K562 (cell line): ENCODE results near the gene TCF25. TPM values are rescaled to one million over a fixed set of nuclear protein-coding genes. Genes with fewer than 3 reads are reported as not detected.

Source experiments
- CTBP1 ChIP-seq: fragments of 450-650 bp; IDR thresholded peaks from 2 replicates; pipeline ENCODE4 v1.6.1; 2016; ENCODE audit warnings: borderline replicate concordance
- KLF6 ChIP-seq: fragments of 250-450 bp; sonication (Bioruptor Pico); IDR thresholded peaks from 2 replicates; pipeline ENCODE4 v1.4.0; 2020; ENCODE audit warnings: mild to moderate bottlenecking, moderate library complexity, borderline replicate concordance
- RAD21 ChIP-seq, 2 experiments: fragments of 250-450 bp in 1 of 2; fragments of 450-650 bp in 1 of 2; sonication (Bioruptor Pico) in 1 of 2; formaldehyde crosslinking in 1 of 2; IDR thresholded peaks in 1 of 2; conservative IDR thresholded peaks in 1 of 2; 2 replicates each; pipeline versions ENCODE4 v1.4.0 to v1.8.0; 2020 to 2022; ENCODE audit warnings: mild to moderate bottlenecking in 2 of 2, moderate library complexity in 1 of 2
- RBM22 ChIP-seq: fragments of 200-400 bp; formaldehyde crosslinking; IDR thresholded peaks from 2 replicates; pipeline ENCODE4 v1.6.1; 2018; ENCODE audit warnings: low read length, low read depth; ENCODE audit not compliant: poor library complexity, severe bottlenecking
- RUNX1 ChIP-seq: sonication (generic); IDR thresholded peaks from 2 replicates; pipeline ENCODE4 v1.6.1; 2016; ENCODE audit warnings: antibody characterized with exemption, low read depth
- SMARCC2 ChIP-seq: fragments of 450-650 bp; IDR thresholded peaks from 2 replicates; pipeline ENCODE4 v1.6.1; 2017; ENCODE audit warnings: antibody characterized with exemption, moderate library complexity, mild to moderate bottlenecking, low read depth
- SP2 ChIP-seq: IDR thresholded peaks from 2 replicates; pipeline ENCODE4 v1.6.1; 2011; ENCODE audit warnings: mild to moderate bottlenecking, low read depth, low read length, moderate library complexity; ENCODE audit not compliant: poor library complexity, severe bottlenecking; ENCODE audit errors: extremely low read depth
- SREBF1 ChIP-seq: fragments of 150-350 bp; IDR thresholded peaks from 2 replicates; pipeline ENCODE4 v1.6.1; 2014; ENCODE audit warnings: antibody characterized with exemption, low read depth, low read length, borderline replicate concordance
- SRSF3 ChIP-seq: fragments of 200-400 bp; formaldehyde crosslinking; IDR thresholded peaks from 2 replicates; pipeline ENCODE4 v1.6.1; 2016; ENCODE audit warnings: mild to moderate bottlenecking, low read length, moderate library complexity; ENCODE audit not compliant: insufficient read depth
- TBL1XR1 ChIP-seq, 2 experiments: IDR thresholded peaks; 2 replicates each; pipeline ENCODE4 v1.6.1; 2012; ENCODE audit warnings: improper control_type of control experiment in 2 of 2, low read length in 2 of 2, mild to moderate bottlenecking in 1 of 2
- TRIM28 ChIP-seq: fragments of 450-650 bp; IDR thresholded peaks from 2 replicates; pipeline ENCODE4 v1.6.1; 2017
- TSHZ1 ChIP-seq: fragments of 250-450 bp; sonication (Bioruptor Pico); IDR thresholded peaks from 2 replicates; pipeline ENCODE4 v1.4.0; 2020; ENCODE audit warnings: mild to moderate bottlenecking, moderate library complexity
- ZNF318 ChIP-seq, 2 experiments: fragments of 450-650 bp; IDR thresholded peaks; 2 replicates each; pipeline ENCODE4 v1.6.1; 2016; ENCODE audit warnings: mild to moderate bottlenecking in 2 of 2, borderline replicate concordance in 1 of 2, low read depth in 1 of 2, moderate library complexity in 1 of 2
- ZNF589 ChIP-seq: fragments of 200-800 bp; sonication (Bioruptor generic); IDR thresholded peaks from 2 replicates; pipeline ENCODE4 v1.6.1; 2016; ENCODE audit warnings: low read depth, missing genetic modification characterization, missing compliant biosample characterization
- polyA plus RNA-seq, 8 experiments: library from polyadenylated mRNA; depleted of rRNA in 4 of 8; stranded (reverse) in 5 of 8; unstranded in 3 of 8; fragments of >200 nt; fragmentation: Nextera tagmentation in 2 of 8; fragmentation: Illumina TruSeq in 1 of 8; extraction: Ambion mirVana in 2 of 8; extraction: Trizol in 1 of 8; gene quantifications; 2 replicates each; pipeline versions ENCODE4 v1.2.1 to v1.2.3, GENCODE V29; 2011 to 2014; ENCODE audit warnings: inconsistent platforms in 1 of 8, missing spikeins in 1 of 8
- total RNA-seq, 7 experiments: library from RNA; depleted of rRNA in 6 of 7; stranded (reverse); fragments of >200 nt in 6 of 7; fragmentation: Illumina TruSeq in 2 of 7; extraction: Trizol in 2 of 7; gene quantifications; 2 replicates each; pipeline versions ENCODE4 v1.2.1 to v1.2.3, GENCODE V29; 2011 to 2021; ENCODE audit warnings: low replicate concordance in 1 of 7

TCF25 gene
- total and polyA plus RNA-seq, 9 of the 15 experiments (the other 6 are each of a cell fraction or from before 2014, with no cell fraction given) = 9.0 to 154 (median 83.8) TPM

DNA sequence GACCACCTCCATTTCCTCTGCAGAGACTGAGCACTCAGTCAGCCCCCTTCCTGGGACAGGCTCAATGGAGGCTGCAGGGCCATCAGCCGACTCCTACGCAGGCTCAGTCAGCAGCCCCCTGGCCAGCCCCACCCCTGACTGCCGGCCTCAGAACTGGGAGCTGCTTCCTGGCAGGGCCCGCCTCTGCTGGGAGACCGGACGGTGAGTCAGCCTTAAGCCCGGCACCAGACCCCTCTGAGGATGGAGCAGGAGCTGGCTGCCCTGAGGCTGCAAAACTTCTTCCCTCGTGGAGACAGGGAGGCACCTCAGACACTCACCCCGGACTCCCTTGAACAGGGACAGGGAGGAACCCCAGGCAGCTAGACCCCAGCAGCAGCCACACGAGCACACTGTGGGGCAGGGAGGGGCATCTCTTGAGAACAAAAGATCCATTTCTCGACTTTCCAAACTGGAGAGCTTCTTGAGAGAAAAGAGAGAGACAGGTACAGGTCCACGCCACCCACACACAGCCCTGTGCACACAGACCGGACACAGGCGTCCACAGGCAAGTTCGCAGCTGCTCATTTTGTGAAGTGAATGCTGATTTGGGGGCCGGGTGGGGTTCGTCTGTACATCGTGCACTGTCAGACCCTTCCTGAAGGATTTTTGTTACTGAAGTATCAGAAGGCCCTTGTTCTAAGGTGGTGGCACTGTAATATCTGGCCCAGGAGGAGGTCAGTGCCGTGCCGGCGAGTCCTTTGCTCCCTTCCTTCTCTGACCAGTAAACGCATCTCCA lies 48.5 kb downstream of the TCF25 start (continued):
- TF ChIP-seq ZNF318 (IDR thresholded peaks at IDR 0.05; ENCODE audit: borderline replicate concordance in 1 of 2, low read depth in 1 of 2) = no peak
- TF ChIP-seq RUNX1 = no peak
- TF ChIP-seq SMARCC2 = no peak
- peak; percentile 63 for TF ChIP-seq CTBP1
- no peak for TF ChIP-seq TRIM28
- TF ChIP-seq RBM22 = no peak
- TF ChIP-seq TSHZ1 (CRISPR knock-in tag) = no peak
- no peak for TF ChIP-seq SP2
- no peak for TF ChIP-seq KLF6 (CRISPR knock-in tag)
- TF ChIP-seq TBL1XR1 (IDR thresholded peaks at IDR 0.05; ENCODE audit: low read length in 2 of 2) = no peak
- 0 out of 2 replicates have a peak, but pooled peaks have one; percentile 4 for TF ChIP-seq ZNF589 (CRISPR knock-in tag)
- no peak for TF ChIP-seq SREBF1
- TF ChIP-seq RAD21 (CRISPR knock-in tag; conservative IDR thresholded peaks at IDR 0.05 in 1 of 2, IDR thresholded peaks at IDR 0.05 in 1 of 2) = no peak
- no peak for TF ChIP-seq SRSF3
